ENCODE data around the gene GLTP. TPM values are rescaled to one million over a fixed set of nuclear protein-coding genes. Genes with fewer than 3 reads are reported as not detected.
A peak's percentile ranks its signal among the peaks of the same experiment; 100 is the strongest.
"Not testable (repeated sequence)": the region's sequence is repeated elsewhere in the genome, so short reads cannot be mapped to it uniquely, and the experiment has no call there.

Gene GLTP
- total RNA-seq, 1 experiment from 2014 or later = 78.2 TPM

- no peaks in the 10 kb centered on the region for H3K27me3 ChIP-seq (ENCODE audit: low read length)
- peak overlapping the region; percentile 88 for H3K9ac ChIP-seq (ENCODE audit: low read length)
- intact Hi-C loops (cut with micrococcal nuclease) = loop anchor here (2.0 kb wide), 1 partner anchor 20 kb away; the partner anchor contains the start of gene GLTP
- peak overlapping the region; percentile 74 for H3K4me3 ChIP-seq (ENCODE audit: low read length)
- H3K9me2 ChIP-seq (replicated peaks; ENCODE audit: low read length) = no peaks in the 10 kb centered on the region
- H3F3A ChIP-seq (ENCODE audit: low read length, unreplicated experiment) = no peaks in the 10 kb centered on the region
- H3K36me3 ChIP-seq (ENCODE audit: low read depth, low read length) = peaks cover 26% of the 10 kb centered on the region
- H3K9me3 ChIP-seq (ENCODE audit: low read length) = no peaks in the 10 kb centered on the region
- no peak for TF ChIP-seq CTCF (conservative IDR thresholded peaks at IDR 0.05; ENCODE audit: low read depth, low read length)
- no peak for TF ChIP-seq EZH2 (IDR thresholded peaks at IDR 0.05; ENCODE audit: low read length, unreplicated experiment)
- TF ChIP-seq EZH2phosphoT487 (IDR thresholded peaks at IDR 0.05; ENCODE audit: borderline replicate concordance, low read length) = no peak
- peaks cover 34% of the 10 kb centered on the region for H3K79me2 ChIP-seq (ENCODE audit: low read length)
- CTCF ChIA-PET = interaction anchor here (0.6 to 1.2 kb wide), 3 partner anchors 15 to 530 kb away, joined by 3 to 7 read pairs (median 6); no protein-coding TSS in a partner anchor
- peak; percentile 17 for DNase-seq
- peak overlapping the region; percentile 49 for H3K27ac ChIP-seq (ENCODE audit: low read length)
- POLR2A ChIA-PET (ENCODE audit: unreplicated experiment) = interaction anchor here (1.1 kb wide), 1 partner anchor 13 kb away, joined by 4 read pairs; no protein-coding TSS in a partner anchor
- peaks cover 11% of the 10 kb centered on the region for H3K4me1 ChIP-seq (ENCODE audit: insufficient read depth, low read length)
- TSS peak; percentile 42 for BruUV-seq (replicated peaks)
- peak; percentile 48 for ATAC-seq
- H4K20me1 ChIP-seq (ENCODE audit: low read length) = no peaks in the 10 kb centered on the region
- H2AFZ ChIP-seq (ENCODE audit: low read length) = peak overlapping the region; percentile 81
- H3K4me2 ChIP-seq (ENCODE audit: low read length) = peak overlapping the region; percentile 91
Observed at GRCh38 chr12:109900752-109901580, 20.6 kb upstream of the GLTP start.

GRCh38 chr12:109899783-109900751, 19.7 kb upstream of the GLTP start, which contains the start of gene TCHP:
TSS of gene TCHP (plus strand) at chr12:109900274. CDS start at chr12:109903027, 2,753 bp downstream.
- Histone ChIP-seq H3K9ac (ENCODE audit: low read length) (peak within 1 kb of the TSS; percentile 88), H3K9me3 (ENCODE audit: low read length) (no peaks in the 10 kb centered on the region), H2AFZ (ENCODE audit: low read length) (peak within 1 kb of the TSS; percentile 81), H3K27me3 (ENCODE audit: low read length) (no peaks in the 10 kb centered on the region), H3F3A (ENCODE audit: low read length, unreplicated experiment) (no peaks in the 10 kb centered on the region), H3K9me2 (replicated peaks; ENCODE audit: low read length) (no peaks in the 10 kb centered on the region), H4K20me1 (ENCODE audit: low read length) (no peaks in the 10 kb centered on the region), H3K4me2 (ENCODE audit: low read length) (peak within 1 kb of the TSS; percentile 91), H3K27ac (ENCODE audit: low read length) (peak within 1 kb of the TSS; percentile 49), H3K36me3 (ENCODE audit: low read depth, low read length) (peaks cover 23% of the 10 kb centered on the region), H3K4me1 (ENCODE audit: insufficient read depth, low read length) (peaks cover 11% of the 10 kb centered on the region), H3K79me2 (ENCODE audit: low read length) (peaks cover 34% of the 10 kb centered on the region), H3K4me3 (ENCODE audit: low read length) (peak within 1 kb of the TSS; percentile 74)
- peak; percentile 90 for DNase-seq
- ChIA-PET CTCF (interaction anchor here (1.2 kb wide), 1 partner anchor 14 kb away, joined by 6 read pairs; no protein-coding TSS in a partner anchor), POLR2A (ENCODE audit: unreplicated experiment) (interaction anchor here (1.1 kb wide), 1 partner anchor 12 kb away, joined by 4 read pairs; no protein-coding TSS in a partner anchor)
- BruUV-seq (replicated peaks) = TSS peak; percentile 86
- peak; percentile 88 for ATAC-seq
- intact Hi-C loops (cut with micrococcal nuclease) = loop anchor here (2.0 kb wide), 1 partner anchor 19 kb away; the partner anchor contains the start of gene GLTP
- no peak for TF ChIP-seq EZH2 (IDR thresholded peaks at IDR 0.05; ENCODE audit: low read length, unreplicated experiment)
- TF ChIP-seq CTCF (conservative IDR thresholded peaks at IDR 0.05; ENCODE audit: low read depth, low read length) = peak; percentile 56; the same call in 1 of the 2 replicates

- ATAC-seq; DNase-seq; H3K9me2 ChIP-seq (replicated peaks; ENCODE audit: low read length); BruUV-seq (replicated peaks); H3K9me3 ChIP-seq (ENCODE audit: low read length); H3K27ac ChIP-seq (ENCODE audit: low read length); H3F3A ChIP-seq (ENCODE audit: low read length, unreplicated experiment); H3K27me3 ChIP-seq (ENCODE audit: low read length); H4K20me1 ChIP-seq (ENCODE audit: low read length); POLR2A ChIA-PET (ENCODE audit: unreplicated experiment); intact Hi-C loops (cut with micrococcal nuclease): not testable (repeated sequence)
- Histone ChIP-seq H3K79me2 (ENCODE audit: low read length) (peaks cover 34% of the 10 kb centered on the region), H3K9ac (ENCODE audit: low read length) (peak overlapping the region; percentile 88), H3K4me1 (ENCODE audit: insufficient read depth, low read length) (peaks cover 11% of the 10 kb centered on the region), H3K4me2 (ENCODE audit: low read length) (peak overlapping the region; percentile 91), H3K36me3 (ENCODE audit: low read depth, low read length) (peaks cover 16% of the 10 kb centered on the region), H2AFZ (ENCODE audit: low read length) (peak overlapping the region; percentile 81), H3K4me3 (ENCODE audit: low read length) (peak overlapping the region; percentile 74)
- CTCF ChIA-PET = interaction anchor here (0.7 kb wide), 1 partner anchor 11 kb away, joined by 3 read pairs; no protein-coding TSS in a partner anchor
Observed at GRCh38 chr12:109899345-109899744, 19.0 kb upstream of the GLTP start.

Data from PC-3 (cell line).